ENCODE results near the gene DR1. TPM values are rescaled to one million over a fixed set of nuclear protein-coding genes. Genes with fewer than 3 reads are reported as not detected.

The DR1 gene
- 20.6 and 23.1 TPM in 2 replicates for total RNA-seq

DNA sequence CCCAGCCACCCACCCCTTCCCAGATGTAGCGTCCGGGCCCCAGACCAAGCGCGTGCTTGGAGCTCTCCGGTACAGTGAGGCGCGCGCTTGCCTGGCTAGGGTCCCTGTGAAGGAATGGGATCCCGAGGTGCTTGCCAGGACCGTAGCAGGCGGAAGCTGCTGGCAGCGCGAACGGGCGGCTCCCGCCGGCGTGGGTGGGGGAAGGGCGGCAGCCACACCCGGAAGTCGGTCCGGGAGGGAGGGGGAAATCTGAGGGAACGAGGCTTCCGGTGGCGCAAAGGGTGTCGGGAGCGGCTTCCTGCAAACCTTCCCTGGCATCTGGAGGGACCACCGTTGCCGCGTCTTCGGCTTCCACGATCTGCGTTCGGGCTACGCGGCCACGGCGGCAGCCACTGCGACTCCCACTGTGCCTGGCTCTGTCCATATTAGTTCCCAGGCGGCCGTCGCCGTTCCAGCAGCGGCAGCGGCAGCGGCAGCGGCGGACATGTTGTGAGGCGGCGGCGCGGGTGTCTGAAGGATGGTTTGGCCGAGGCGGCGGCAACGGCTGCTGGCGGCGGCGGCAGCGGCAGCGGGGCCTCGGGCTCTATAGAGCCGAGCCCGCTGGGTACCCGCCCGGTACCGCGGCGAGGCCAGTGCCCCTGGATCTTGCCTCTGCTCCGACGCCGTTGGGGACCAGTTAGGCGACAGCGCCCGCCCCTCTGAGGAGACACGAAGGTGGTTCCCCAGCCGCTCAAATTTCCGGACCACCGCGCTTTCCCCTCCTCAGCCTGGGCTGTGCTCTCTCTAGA, at the start of gene DR1:
DR1 (plus strand) TSS at position 275 of the 788 bp plus-strand sequence. CDS start 739 bp downstream, outside the sequence.

Other genes with a start within 250 kb of the DR1 start
- gene TMED5, start 165.5 kb upstream of the DR1 start, total RNA-seq = 50.6 and 66.4 TPM in 2 replicates
- 7.7 and 10.6 TPM in 2 replicates for gene CCDC18, start 165.2 kb upstream of the DR1 start, total RNA-seq
- 7.3 and 12.9 TPM in 2 replicates for gene FNBP1L, start 102.2 kb downstream of the DR1 start, total RNA-seq